ENCODE results near the gene KIF1A.
"Not testable (repeated sequence)": the region's sequence is repeated elsewhere in the genome, so short reads cannot be mapped to it uniquely, and the experiment has no call there.

Gene KIF1A

GRCh38 chr2:240714747-240715725 is 105.0 kb downstream of the KIF1A start:
- DNase-seq: no peak

GRCh38 chr2:240713928-240714746 is 105.9 kb downstream of the KIF1A start:
- DNase-seq: no peak

GRCh38 chr2:240713071-240713927 is 106.7 kb downstream of the KIF1A start:
- DNase-seq: no peak

GRCh38 chr2:240712121-240712520 is 107.9 kb downstream of the KIF1A start:
- DNase-seq: no peak

GRCh38 chr2:240711701-240712100 is 108.3 kb downstream of the KIF1A start:
- DNase-seq: no peak

- no peak for DNase-seq
Observed at GRCh38 chr2:240711296-240711695, 108.7 kb downstream of the KIF1A start.

GRCh38 chr2:240708457-240708856 is 111.6 kb downstream of the KIF1A start:
- no peak for DNase-seq

- no peak for DNase-seq
Observed at GRCh38 chr2:240707821-240708220, 112.2 kb downstream of the KIF1A start.

- no peak for DNase-seq
Observed at GRCh38 chr2:240707043-240707756, 112.8 kb downstream of the KIF1A start.

GRCh38 chr2:240705204-240705791 is 114.7 kb downstream of the KIF1A start:
- no peak for DNase-seq

GRCh38 chr2:240704651-240705050 is 115.4 kb downstream of the KIF1A start:
- DNase-seq: no peak

- no peak for DNase-seq
Observed at GRCh38 chr2:240703417-240704341, 116.3 kb downstream of the KIF1A start.

GRCh38 chr2:240702640-240703011 is 117.4 kb downstream of the KIF1A start:
- DNase-seq: no peak

- no peak for DNase-seq
Observed at GRCh38 chr2:240701736-240702639, 118.0 kb downstream of the KIF1A start.

- DNase-seq: no peak
Observed at GRCh38 chr2:240701091-240701735, 118.8 kb downstream of the KIF1A start.

GRCh38 chr2:240700616-240701015 is 119.4 kb downstream of the KIF1A start:
- not testable (repeated sequence) for DNase-seq

- DNase-seq: not testable (repeated sequence)
Observed at GRCh38 chr2:240699835-240700234, 120.2 kb downstream of the KIF1A start.

- DNase-seq: not testable (repeated sequence)
Observed at GRCh38 chr2:240698852-240699561, 121.0 kb downstream of the KIF1A start.
